Posterior cingulate gyrus (tissue), 11 donors: ENCODE results near the gene ATN1.

Experiments used
- DNase-seq, 10 donors: peaks; one replicate each; pipeline versions ENCODE4 v3.0.0 to v3.0.0-alpha.2; 2020 to 2021; ENCODE audit warnings: mixed read lengths in 3 of 10
- intact Hi-C: fragments of 100-400 bp; cut with DNase I; formaldehyde crosslinking; loops from one replicate; pipeline ENCODE4 v1.15.1; 2023

ATN1 gene

DNA sequence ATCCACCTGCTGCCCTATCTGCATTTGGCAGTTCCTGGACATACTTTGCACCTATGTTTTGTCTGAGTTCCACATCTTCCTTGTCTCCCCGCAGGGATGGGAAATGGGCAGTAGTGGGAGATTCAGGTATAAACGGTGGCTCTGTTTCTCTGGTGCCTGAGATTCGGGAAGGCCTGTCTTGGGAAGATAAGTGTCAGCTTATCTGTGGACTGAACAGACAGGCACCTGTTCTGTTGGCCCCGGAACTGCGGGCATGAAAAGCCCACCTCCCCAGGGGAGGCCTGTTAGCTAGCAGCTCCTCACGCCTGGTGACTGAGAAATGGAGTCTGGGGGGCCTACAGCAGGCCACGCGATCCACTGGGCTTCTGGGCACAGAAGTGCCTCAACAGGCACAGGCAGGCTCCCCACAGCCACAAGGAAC lies 36.9 kb downstream of the ATN1 start:
- DNase-seq = peak in 1 of 10 donors; percentile 12
- intact Hi-C loops = loop anchor here (1.0 kb wide), 1 partner anchor 20 kb away; the partner anchor contains the start of gene C12orf57

- intact Hi-C loops = loop anchor here (1.0 kb wide), 1 partner anchor 21 kb away; the partner anchor contains the start of gene C12orf57
- DNase-seq = peak; percentile 68 to 97 (median 84)
Observed at GRCh38 chr12:6965026-6965661, 37.4 kb downstream of the ATN1 start.

DNA sequence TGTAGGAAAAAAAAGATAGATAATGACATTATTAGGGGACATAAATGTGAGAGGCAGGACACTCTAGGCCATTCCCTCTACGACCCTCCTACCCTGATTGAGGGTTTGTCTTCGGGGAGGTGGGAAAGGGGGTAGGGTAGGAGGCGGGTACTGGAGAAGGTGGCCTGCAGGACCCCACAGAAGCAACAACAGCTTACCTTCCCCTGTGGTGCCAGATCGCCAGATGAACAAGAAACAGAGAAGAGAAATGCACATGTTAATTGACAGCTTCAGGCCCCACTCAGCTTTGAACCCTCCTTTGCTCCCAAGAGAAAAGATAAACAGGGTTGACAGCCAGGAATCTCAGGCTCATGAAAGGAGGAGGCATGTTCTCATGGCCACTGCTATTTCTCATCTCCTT lies 38.0 kb downstream of the ATN1 start:
- DNase-seq = peak in 2 of 10 donors; percentile 12 to 27
- intact Hi-C loops = loop anchor here (1.0 kb wide), 1 partner anchor 21 kb away; the partner anchor contains the start of gene C12orf57

- intact Hi-C loops = no loop called here
Observed at GRCh38 chr12:6966351-6966750, 38.6 kb downstream of the ATN1 start.

GRCh38 chr12:6967651-6968100 lies 39.9 kb downstream of the ATN1 start:
- DNase-seq = peak in 2 of 10 donors; percentile 18 to 42
- intact Hi-C loops = loop anchor here (2.0 kb wide), 1 partner anchor 29 kb away; no protein-coding TSS in a partner anchor

More at GRCh38 chr12:6966351-6966750, 38.6 kb downstream of the ATN1 start:
- no peak for DNase-seq

DNA sequence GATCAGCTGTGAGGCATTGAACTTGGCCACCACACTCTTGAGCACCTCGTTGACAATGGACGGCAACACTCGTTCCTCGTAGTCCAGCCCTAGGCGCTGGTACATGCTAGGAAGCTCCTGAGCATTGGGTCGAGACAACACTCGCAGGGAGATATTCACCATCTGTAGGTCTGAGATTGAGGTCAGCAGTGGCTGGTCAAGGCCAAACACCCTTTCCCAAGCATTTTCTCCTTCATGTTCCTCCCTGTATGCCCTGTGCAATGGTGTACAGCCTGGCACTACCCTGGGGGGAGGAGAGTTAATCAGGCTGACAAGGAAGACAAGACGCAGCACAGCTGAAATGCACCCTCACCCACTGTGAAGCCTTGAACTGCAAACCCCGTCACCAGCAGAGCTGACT lies 40.7 kb downstream of the ATN1 start:
- DNase-seq = peak in 2 of 10 donors; percentile 31 to 49
- intact Hi-C loops = loop anchor here (2.0 kb wide), 1 partner anchor 30 kb away; no protein-coding TSS in a partner anchor

DNA sequence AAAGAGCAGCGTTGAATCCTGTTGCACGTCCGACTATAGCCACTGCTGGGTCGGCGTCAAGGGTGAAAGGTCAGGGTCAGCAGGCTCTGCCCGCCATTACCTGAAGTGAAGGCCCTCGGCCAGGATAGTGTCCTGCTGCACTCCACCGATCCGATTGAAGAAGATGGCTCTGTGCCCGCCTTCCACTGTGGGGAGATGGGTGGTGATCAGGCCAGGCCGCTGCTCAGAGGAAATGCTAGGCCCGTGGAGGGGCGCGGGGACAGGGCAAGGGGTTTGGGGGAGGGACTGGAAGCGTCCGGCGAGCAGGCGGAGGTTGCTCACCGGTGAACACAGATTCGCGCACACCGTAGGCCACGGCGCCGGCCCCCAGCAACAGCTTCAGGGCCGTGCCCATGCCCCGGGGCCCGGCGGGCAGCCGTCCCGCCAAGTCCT lies 42.4 kb downstream of the ATN1 start:
- intact Hi-C loops = loop anchor here (1.0 to 10.0 kb wide), 2 partner anchors 48 to 125 kb away; partner anchors contain the start of genes C1R and LPCAT3
- DNase-seq = peak in 1 of 10 donors; percentile 84

DNA sequence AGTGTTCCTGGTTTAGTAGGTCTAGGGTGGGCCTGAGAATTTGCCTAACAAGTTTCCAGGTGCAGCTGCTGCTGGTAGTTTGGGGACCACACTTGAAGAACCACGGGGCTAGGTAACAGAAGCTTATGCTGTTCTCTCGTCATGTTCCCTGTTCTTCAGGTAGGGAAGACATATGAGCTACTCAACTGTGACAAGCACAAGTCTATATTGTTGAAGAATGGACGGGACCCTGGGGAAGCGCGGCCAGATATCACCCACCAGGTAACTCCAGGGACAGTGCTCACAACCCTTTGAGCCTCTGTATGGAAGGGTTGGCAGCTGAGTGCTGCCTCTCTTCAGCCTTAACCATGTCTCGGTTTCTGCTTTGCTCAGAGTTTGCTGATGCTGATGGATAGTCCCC lies 46.4 kb downstream of the ATN1 start:
- no peak for DNase-seq
- intact Hi-C loops = loop anchor here (10.0 kb wide), 1 partner anchor 121 kb away; the partner anchor contains the start of gene C1R

GRCh38 chr12:6975297-6976032 lies 47.7 kb downstream of the ATN1 start:
- no peak for DNase-seq
- intact Hi-C loops = loop anchor here (10.0 kb wide), 1 partner anchor 119 kb away; the partner anchor contains the start of gene C1R

DNA sequence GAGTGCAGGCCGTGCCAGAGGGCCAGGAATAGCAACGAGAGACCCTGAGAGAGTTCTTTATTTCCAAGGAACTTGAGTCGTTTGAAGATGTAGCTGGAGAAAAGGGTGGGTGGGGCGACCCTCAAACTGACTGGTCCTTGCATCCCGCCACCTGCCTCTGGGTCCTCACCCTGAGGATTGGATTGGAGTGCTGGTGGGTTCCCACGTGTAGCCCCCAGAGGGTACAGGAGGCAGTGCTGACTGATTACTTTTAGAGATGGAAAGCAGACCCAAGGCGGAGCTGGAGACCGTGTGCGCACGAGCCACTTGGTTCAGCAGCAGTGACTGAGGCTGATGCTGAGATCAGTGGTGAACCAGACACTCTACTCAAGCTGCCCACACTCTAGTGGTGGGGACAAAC lies 49.9 kb downstream of the ATN1 start:
- intact Hi-C loops = loop anchor here (10.0 kb wide), 1 partner anchor 117 kb away; the partner anchor contains the start of gene C1R
- peak in 1 of 10 donors; percentile 57 for DNase-seq

- peak in 1 of 10 donors; percentile 51 for DNase-seq
- intact Hi-C loops = loop anchor here (10.0 kb wide), 1 partner anchor 117 kb away; the partner anchor contains the start of gene C1R
Observed at GRCh38 chr12:6978188-6978587, 50.4 kb downstream of the ATN1 start.

DNA sequence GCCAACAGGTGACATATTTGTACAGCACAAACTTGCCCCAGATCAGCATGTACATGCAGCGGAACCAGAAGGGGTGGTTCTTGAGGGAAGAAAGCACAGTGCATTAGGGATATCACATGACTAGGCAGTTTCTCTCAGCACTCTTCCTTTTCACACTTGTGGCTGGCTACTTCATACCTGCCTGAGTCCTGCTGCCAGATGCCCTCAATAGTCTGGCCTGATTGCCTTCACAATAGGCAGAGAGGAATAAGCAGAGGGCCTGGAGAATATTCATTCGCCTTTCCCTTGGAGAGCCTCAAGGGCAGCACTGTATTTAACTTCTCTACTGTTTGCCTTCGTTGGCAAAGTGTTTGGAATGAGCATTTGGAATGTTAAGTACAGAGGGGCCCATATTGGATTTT lies 50.9 kb downstream of the ATN1 start:
- intact Hi-C loops = loop anchor here (10.0 kb wide), 1 partner anchor 116 kb away; the partner anchor contains the start of gene C1R
- no peak for DNase-seq

GRCh38 chr12:6979021-6979420 lies 51.3 kb downstream of the ATN1 start:
- DNase-seq = peak in 1 of 10 donors; percentile 58
- intact Hi-C loops = loop anchor here (10.0 kb wide), 1 partner anchor 116 kb away; the partner anchor contains the start of gene C1R

GRCh38 chr12:6979453-6979852 lies 51.7 kb downstream of the ATN1 start:
- DNase-seq = no peak
- intact Hi-C loops = loop anchor here (10.0 kb wide), 1 partner anchor 115 kb away; the partner anchor contains the start of gene C1R

DNA sequence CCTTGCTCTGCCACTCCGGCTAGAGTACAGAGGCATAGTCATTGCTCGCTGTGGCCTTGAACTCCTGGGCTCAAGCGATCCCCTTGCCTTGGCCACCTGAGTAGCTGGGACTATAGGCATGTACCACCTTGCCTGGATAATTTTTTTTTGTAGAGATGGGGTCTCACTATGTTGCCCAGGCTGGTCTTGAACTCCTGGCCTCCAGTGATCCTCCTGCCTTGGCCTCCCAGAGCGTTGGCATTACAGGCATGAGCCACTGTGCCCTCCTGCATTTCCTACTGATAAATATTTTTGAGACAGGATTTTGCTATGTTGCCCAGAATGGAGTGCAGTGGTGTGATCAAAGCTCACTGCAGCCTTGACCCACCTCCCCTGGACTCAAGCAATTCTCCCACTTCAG lies 52.3 kb downstream of the ATN1 start:
- intact Hi-C loops = no loop called here
- no peak for DNase-seq

- no peak for DNase-seq
- intact Hi-C loops = no loop called here
Observed at GRCh38 chr12:6980740-6981139, 53.0 kb downstream of the ATN1 start.

GRCh38 chr12:6981152-6982052 lies 53.6 kb downstream of the ATN1 start:
- DNase-seq = no peak
- intact Hi-C loops = no loop called here

DNA sequence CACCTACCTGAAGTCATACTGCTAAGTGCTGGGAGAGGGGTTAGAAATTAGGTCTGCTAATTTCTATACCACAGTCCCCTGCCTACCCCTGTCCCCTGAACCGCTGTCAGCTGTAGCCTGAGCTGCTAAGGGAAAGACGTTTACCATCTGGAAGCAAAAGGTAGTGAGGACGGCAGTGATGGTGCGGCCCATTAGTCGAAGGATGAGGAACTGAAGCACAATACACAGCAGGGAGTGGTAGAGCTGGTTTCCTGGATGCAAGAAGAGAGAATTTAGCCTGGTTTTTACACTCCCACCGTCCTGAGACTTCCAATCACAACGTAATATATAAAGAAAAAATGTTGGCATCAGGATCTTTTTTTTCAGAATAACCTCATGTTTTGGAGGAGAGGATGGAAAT lies 54.8 kb downstream of the ATN1 start:
- intact Hi-C loops = no loop called here
- no peak for DNase-seq

DNA sequence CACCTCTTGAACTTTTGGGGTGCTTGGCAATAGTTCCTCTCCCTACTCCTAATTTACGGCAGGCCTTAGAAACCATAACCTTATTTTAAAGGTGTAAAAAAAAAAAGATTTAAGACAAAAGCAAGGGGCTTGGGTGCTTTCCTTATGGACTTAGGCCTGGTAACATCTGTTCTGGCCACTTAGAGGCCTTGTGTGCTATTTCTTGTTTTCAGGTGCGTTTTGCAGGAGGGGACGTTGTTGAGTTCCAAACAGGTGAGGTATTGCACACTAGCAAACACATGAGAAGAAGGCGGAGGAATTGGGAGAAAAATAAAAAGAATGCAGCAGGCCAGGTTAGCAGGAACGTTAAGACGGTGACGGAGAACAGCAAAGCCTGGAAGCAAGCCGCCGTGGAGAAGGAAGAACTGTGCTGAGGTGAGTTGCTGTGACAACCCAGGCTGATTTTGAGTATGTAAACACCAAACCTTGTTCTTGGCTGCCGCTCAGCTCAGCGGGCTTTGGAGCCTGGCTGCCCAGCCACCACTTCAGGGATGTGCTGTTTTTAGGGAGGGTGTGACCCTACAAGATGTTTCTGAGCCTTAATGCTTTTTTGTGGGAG lies 60.3 kb downstream of the ATN1 start:
- DNase-seq = peak in 2 of 10 donors; percentile 34 to 71
- intact Hi-C loops = no loop called here
